Erythroblast (primary cell): ENCODE data around the gene TLX2.

ENCODE experiments used
- GATA1 ChIP-seq: IDR thresholded peaks from 2 replicates; pipeline ENCODE4 v1.6.1; 2011; ENCODE audit warnings: low read depth, mild to moderate bottlenecking, control low read depth, low read length, moderate library complexity
- POLR2A ChIP-seq: IDR thresholded peaks from 2 replicates; pipeline ENCODE4 v1.6.1; 2011; ENCODE audit warnings: mild to moderate bottlenecking, low read length

- TF ChIP-seq POLR2A (no peak), GATA1 (no peak)
These were observed 4.0 kb upstream of the TLX2 start for GRCh38 chr2:74510272-74510671.
